GM21360 (cell line): Measurements from ENCODE around the gene RRP8.
A peak's percentile ranks its signal among the peaks of the same experiment; 100 is the strongest.

Experiments used
- ATAC-seq: cut with Tn5 transposase; IDR thresholded peaks from one replicate; pipeline ENCODE4 v1.9.1; 2021; ENCODE audit warnings: mild to moderate bottlenecking, moderate library complexity; ENCODE audit not compliant: unreplicated experiment

The RRP8 gene

DNA sequence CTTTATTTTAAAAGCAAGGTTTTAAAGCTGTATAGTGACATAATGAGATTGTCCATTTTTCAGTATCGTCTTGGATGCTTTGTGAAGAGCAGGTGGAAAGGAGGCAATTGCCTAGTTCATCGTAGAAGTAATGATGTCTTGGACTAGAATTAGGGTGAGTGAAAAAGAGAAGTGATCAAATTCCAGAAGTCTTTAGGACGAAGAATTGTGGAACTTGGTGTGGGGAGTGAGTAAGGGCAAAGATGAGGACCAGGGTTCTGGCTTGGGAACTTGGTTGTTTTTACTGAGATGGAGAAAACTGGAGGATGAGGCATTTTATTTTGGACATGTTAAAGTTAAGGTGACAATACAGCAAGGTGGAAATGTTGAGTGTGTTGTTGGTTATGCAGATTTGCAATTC is 1.4 kb upstream of the RRP8 start:
- no peak for ATAC-seq

DNA sequence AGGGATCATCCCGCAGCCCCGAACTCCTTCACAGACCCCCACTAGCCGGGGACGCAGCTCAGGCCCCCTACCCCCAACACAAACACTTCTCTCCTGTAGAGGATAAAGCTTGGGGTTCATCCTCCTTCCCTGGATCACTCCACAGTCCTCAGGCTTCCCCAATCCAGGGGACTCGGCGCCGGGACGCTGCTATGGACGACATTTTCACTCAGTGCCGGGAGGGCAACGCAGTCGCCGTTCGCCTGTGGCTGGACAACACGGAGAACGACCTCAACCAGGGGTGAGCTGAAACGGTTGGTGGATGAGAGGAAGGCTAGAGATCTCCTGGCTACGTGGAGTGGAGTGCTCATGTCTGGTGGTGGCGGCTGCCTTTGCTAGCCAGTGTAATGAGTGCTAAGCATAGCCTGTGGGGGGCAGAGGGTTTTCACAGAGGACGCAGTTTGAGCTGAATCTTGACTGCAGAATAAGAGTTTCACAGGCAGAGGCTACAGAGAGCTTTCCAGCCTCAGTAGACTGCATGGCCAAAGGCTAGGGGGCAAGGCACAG is 738 bp upstream of the RRP8 start:
- ATAC-seq, result peak; percentile 40

DNA sequence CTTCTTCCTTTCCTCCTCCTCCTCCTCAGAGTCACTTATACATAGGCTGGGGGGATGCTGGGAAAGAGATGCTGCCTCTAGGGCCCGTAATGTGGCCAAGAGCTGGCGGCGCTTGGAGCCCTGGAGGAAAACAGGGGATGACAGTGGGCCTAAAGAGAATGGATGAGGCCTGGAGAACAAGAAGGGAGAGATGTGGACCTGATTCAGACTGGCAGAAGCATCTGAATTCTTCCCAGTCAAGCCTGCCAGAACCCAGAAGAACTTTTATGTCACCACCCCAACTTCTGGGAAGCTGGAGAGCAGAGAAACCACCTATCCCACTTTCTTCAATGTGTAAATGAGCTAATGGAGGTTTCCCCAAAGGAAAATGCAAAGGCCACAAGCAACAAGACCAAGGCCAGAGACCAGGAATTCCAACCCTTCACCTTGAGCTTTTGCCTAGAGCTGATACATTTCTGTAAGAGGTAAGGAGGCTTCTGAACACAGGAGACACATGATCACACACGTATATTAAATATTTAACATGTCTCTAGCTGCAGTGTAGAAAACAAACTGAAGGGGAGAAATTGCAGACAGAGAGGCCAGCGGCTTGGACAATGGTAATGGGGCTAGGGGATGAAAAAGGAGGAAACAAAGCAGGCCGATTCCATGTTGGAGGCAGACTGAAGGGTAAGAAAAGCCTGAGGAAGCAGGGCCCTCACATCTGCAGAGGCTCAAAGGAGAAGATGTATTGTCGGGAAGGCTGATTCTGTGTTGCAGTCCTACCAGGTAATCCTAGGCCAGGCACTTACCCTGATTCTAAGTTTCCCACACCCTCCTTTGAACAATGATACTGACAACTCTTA is 1.1 kb downstream of the RRP8 start:
- no peak for ATAC-seq

DNA sequence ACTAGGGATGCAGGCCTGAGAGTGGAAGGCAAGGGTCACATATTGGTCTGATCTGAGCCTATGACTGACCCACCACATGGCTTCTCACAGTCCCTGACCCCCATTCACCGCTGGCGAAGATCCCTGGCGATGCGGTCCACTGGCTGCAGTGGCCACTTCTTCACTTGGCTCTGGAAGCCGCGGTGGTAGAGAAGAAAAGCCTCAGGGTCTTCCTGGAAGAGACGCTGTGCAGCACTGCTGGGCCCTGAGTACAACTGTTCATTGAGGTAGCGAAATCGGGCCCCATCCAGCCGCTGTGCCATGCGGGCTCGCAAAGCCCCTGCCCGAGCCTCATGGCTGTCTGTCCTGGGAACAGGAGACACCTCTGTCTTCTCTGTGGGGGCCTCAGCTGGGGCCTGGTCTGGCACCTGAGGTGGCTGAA is 2.4 kb downstream of the RRP8 start:
- no peak for ATAC-seq

DNA sequence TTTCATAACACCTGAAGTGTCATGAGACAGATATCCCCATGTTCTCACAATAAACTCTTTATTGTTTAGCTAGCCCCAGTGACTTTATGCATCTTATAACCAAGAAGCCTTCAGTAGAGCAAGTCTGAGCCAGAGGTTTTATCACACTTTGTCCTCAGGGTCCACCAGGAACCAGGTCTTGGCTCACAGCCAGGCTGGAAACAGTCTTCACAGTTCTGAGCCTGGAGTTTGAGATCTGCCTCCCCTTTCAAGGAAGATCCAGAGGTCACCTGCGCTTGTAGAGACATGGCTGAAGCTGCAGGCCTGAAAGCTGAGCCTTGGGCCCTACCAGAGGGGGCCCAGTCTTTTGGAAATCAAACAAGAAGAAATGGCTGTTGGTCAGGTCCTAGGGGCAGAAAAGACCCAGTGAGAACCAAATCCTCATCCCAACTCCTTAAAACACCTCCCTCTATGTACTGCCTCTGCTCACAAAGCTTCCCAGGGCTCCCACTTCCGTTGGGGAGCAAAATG is 3.5 kb downstream of the RRP8 start:
- ATAC-seq, result no peak

DNA sequence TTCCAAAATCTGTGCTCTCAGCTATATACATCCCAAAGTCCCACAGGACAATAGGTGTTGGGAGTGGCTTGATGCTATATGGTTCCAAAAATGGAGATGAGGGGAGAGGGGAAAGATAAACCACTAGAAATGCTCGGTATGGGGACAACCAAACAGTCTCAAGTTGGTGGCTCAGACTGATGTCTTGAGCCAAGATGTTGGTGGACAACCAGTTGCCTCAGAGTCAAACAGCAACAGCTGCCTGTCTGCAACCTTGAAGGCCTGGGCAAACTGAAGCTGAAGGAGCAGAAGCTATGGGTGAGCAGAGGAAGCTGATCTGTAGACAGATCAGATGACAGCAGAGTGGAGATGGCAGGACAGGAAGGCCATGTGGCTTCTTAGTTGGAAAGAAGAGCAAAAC is 4.0 kb downstream of the RRP8 start:
- ATAC-seq, result no peak

DNA sequence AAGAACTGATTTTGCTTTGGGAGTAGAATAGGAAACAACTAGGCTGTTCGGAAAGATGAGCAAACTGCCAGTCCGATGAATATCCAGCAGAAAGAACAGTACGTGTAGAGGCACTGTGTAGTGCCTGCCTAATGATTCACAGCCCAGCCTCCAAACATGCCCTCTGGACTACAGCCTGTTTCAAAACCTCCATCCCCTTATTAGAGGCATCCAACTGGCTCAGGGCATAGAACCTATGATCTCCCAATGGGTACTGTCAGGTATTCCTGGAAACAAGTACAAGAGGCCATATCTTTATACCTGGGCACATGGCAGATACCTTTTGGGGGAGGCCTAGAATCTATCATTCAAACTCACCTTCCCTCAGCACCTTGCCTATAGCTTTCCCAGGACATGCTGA is 4.9 kb downstream of the RRP8 start:
- ATAC-seq, result no peak

DNA sequence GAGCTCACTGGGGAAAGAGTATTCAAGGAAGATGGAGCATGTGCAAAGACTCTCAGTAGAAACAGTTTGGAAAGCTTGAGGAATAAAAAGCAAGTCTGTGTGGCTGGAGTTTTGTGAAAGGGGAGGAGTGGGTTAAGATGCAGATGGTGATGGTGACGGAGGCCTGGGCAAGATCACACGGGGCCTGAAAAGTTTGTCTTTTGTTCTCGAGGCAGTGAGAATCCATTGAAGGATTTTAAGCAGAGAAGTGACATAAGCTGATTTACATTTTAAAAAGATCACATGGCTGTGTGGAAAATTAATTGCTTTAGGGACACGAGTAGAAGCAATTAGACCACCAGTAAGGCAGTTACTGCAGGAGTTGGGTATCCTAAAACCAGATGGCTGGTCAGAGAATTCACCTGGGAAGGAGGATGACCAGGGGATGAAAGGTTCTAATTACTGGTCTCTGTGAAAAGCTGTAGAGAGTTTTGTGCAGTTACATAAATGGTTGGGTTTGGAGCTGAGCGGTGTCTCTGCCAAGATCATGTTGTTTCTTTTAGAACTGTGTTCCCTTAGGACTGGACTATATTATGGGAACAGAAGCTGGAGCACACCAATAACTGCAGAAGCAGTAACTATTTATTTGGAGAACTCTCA is 7.1 kb downstream of the RRP8 start:
- ATAC-seq, result no peak

DNA sequence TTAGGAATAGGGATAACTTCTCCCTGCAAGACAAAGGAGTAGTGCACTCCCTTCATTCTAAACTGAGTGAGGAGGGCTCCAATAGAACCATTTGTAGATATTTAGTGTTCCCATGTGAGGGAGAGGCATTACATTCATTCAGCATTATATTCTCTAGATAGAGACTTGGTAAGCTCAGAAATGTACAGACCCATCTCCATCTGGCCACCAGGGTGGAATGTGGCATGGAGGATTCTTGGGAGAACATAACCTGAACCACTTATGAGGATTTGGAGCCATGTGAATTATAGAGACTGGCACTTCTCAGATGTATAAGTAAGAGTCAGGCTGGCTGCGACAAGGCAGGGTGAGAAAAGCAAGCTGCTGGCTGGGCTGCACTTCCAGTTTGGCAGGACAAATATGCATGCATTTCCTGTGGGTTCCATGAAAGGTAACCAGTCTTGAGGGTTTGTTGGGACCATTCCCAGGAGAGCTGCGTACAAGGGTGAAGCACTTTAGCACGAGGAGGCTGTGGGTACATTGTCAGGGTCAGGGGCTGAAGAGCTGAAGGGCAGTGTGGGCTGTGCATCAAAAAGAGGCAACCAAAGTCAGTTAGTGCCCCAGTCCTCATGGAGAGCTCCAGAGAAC is 9.2 kb downstream of the RRP8 start:
- no peak for ATAC-seq

DNA sequence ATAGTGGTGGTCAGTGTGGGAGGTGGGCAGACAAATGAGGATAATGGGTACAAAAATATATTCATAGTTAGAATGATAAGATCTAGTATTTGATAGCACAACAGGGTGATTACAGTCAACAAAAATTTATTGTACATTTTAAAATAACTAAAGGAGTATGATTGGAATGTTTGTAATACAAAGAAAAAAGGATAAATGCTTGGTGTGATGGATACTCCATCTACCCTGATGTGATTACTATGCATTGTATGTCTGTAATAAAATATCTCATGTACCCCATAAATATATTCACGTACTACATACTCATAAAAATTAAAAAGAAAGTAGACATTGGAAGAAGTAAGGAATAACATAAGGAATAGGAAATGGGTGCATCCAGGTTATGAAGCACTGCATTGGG is 15.4 kb downstream of the RRP8 start:
- ATAC-seq, result no peak

DNA sequence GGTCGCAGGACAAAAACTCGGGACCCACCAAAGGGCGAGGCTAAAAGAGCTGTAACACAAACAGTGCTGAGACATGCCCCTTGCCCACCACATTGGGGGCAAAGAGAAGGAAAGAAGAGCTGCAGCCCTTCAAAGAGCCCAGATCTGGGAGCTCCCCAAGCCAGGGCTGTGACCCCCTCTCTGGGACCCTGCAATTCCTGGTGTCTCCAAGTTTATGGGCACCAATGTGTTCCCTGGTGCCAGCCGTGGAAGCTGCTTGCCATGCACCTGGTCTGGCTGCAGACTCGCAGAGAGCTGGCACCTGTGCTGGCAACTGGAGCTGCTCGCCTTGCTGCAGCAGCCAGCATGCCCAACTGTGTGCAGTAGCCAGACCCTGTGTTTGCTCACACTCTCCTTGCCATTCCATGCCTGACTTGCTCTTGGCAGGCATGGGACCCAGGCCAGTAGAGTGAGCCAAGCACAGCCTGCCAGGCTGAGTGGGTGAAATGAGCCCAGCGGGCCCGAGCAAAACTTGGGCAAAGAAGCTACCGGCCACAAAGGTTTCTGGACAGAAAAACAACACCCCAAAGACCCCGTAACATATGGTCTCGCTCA is 16.0 kb downstream of the RRP8 start:
- ATAC-seq, result no peak

DNA sequence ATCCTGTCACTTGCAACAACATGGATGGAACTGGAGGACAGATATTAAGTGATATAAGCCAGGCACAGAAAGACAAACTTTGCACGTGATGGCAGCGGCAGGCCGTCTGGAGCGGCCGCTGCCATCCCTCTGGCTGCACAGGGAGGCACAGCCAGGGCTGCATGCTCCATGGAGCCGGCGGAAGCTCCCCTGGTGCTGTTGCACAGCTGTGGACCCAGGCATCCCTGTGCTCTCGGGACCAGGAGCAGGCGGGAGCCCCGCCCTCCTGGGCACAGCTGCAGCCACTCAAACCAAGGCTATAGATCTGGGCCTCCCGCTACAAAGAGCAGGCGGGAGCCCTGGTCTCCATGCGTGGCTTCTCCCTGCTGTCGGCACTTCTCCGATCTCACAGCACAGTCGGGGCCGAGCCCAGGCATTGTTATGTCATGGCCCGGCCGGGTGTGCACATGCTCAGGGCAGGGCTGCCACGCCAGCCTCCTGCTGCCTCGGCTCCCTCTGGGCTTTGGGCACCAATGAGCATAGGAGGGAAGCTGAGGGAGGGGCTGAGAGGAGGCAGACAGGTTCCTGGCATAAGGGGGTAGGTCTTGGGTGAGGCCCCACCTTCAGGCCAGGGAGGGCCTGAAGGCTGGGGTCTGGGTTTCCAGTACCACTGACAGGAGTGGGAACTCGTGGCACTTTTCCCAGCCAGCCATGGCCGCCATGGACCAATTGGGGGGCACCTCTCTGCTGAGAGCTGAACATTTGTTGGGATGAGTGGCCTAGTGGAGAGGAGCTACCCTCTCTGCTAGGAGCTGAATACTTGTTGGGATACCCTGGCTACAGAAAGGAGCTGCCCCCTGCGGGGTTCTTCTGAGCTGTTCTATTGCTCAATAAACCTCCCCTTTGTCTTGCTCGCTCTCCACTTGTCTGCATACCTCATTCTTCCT is 16.7 kb downstream of the RRP8 start:
- ATAC-seq, result no peak

DNA sequence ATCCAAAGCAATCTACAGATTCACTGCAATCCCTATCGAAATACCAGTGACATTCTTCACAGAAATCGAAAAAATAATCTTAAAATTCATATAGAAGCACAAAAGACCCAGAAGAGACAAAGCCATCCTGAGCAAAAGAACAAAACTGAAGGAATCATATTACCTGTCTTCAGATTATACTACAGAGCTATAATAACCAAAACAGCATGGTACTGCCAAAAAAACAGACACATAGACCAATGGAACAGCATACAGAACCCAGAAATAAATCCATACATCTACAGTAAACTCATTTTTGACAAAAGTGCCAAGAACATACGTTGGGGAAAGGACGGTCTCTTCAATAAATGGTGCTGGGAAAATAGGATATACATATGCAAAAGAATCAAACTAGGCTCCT is 18.9 kb downstream of the RRP8 start:
- ATAC-seq, result no peak

DNA sequence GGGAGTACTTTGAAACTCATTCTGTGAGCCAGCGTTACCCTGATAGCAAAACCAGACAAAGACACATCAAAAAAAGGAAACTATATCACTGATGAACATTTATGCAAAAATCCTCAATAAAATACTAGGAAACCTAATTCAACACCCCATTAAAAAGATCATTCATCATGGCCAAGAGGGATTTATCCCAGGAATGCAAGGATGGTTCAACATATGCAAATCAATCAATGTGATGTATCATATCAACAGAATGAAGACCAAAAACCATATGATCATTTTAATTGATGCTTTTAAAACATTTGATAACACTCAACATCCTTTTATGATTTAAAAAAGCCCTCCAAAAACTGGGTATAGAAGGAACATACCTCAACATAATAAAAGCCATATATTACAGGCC is 19.8 kb downstream of the RRP8 start:
- ATAC-seq, result no peak

DNA sequence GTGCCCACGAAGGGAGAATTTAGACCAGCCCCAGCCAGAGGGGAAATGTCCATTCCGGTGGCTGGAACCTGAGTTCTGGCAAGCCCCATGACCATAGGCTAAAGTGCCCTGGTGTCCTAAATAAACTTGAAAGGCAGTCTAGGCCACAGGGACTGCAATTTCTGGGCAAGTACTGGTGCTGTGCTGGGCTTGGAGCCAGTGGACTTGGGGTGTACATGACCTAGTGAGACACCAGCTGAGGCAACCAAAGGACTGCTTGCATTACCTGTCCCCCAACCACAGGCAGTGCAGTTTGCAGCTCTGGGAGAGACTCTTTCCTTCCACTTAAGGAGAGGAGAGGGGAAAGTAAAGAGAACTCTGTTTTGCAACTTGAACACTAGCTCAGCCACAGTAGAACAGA is 23.7 kb downstream of the RRP8 start:
- no peak for ATAC-seq

DNA sequence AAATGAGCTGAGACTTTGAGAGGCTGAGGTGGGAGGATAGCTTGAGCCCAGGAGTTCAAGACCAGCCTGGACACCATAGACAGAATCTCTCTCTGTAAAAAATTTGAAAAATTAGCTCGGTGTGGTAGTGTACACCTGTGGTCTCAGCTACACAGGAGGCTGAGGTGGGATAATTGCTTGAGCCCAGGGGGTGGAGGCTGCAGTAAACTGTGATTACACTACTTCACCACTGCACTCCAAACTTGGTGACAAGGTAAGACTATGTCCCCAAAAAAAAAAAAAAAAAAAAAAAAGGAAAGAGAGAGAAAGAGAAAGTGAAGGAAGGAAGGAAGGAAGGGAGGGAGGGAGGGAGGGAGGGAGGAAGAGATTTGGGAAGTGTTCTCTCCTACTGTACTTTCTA is 25.3 kb downstream of the RRP8 start:
- ATAC-seq, result no peak

DNA sequence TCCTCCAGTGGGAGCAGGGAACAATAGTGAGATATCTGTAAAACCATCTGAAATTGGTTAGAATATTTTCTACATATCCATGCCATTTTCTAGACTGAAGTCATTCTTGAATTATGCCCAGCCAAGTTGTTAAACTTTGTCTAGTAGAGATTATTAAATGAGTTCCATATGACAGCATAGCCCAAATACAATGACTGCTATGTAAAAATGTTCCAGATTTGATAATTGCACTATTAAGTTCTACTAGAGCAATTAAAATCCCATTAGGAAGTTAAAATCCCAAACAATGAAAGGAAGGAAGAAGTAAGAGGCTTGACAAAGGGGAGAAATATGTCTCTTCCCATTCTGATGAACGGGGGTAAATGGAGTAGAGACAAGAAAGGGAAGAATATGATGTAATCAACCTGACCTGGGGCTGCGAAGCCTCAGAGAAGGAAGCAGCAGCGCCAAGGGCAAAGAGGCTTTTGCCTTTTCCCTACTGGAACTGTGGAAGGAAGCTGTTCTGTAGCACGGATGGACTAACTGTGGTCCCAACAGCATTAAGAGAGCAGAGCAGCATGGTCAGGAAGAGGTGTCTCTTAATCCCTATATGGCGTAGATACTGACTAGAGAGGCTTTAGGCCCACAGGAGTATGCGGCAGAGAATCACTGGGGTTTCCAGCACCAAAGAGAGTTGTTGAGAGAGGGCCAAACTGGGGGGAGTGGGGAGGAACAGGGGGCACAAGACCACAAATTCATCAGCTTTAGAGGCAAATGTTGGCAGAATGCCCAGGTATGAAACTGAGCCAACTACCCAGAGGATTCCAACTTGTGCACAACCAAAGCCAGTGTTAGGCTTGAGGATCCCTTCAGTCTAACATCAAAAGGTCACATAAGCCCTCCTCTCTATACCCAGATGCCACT is 26.7 kb downstream of the RRP8 start:
- no peak for ATAC-seq

DNA sequence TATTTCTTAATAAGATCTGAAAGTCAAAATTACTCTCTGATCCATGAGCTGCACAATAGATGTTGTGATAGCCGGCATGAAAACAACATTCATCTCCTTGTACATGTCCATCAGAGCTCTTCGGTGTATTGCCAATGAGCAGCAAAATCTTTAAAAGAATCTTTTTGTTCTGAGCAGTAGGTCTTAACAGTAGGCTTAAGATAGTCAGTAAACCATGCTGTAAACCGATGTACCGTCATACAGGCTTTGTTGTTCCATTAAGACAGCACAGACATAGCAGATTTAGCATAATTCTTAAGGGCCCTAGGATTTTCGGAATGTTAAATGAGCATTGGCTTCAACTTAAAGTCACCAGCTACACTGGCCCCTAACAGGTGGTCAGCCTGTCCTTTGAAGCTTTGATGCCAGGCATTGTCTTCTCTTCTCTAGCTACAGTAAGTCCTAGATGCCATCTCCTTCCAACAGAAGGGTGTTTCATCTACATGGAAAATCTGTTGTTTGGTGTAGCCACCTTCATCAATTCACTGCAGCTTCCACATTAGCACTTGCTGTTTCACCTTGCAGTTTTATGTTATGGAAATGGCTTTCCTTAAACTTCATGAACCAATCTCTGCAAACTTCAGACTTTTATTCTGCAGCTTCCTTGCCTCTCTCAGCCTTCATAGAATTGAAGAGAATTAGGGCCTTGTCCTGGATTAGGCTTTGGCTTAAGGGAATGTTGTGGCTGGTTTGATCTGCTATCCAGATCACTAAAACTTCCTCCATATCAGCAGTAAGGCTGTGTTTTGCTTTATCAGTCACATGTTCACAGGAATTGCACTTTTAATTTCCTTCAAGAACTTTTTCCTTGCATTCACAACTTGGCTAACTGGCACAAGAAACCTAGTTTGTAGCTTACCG is 28.4 kb downstream of the RRP8 start:
- ATAC-seq, result no peak
